Panc1 (cell line): Measurements from ENCODE around the gene IMPG2. TPM values are rescaled to one million over a fixed set of nuclear protein-coding genes. Genes with fewer than 3 reads are reported as not detected.

Experiments
- ATAC-seq: fragments of 200-7000 bp; cut with Tn5 transposase; 2 replicates; pipeline ENCODE4 v1.9.1; 2020; ENCODE audit warnings: mild to moderate bottlenecking, moderate library complexity
- BruUV-seq: library from RNA; stranded (reverse); fragments of 400-500 nt; replicated peaks from 2 replicates; lab custom pipeline; 2021; lab: Mats Ljungman, UMichigan
- CTCF ChIA-PET: fragments of 300-600 bp; sonication (Branson Sonifier 250); formaldehyde crosslinking; loops from one replicate; lab custom pipeline; 2022; ENCODE audit warnings: antibody characterized with exemption; lab: Charles Lee
- POLR2A ChIA-PET: fragments of 300-600 bp; sonication (Branson Sonifier 250); formaldehyde crosslinking; loops from one replicate; lab custom pipeline; 2022; ENCODE audit warnings: antibody characterized with exemption; lab: Charles Lee
- DNase-seq: peaks from one replicate; pipeline ENCODE4 v3.0.0-alpha.2; 2010; ENCODE audit warnings: low read depth, low spot score
- H3K27ac ChIP-seq: 2 replicates; pipeline ENCODE4 v1.5.1; 2011; ENCODE audit warnings: mild to moderate bottlenecking, low read length, inconsistent platforms
- H3K27me3 ChIP-seq: fragments of 200-500 bp; sonication (Bioruptor generic); 2 replicates; pipeline ENCODE4 v1.6.0; 2014; ENCODE audit warnings: low read length, inconsistent platforms; ENCODE audit not compliant: control insufficient read depth, insufficient read depth
- H3K36me3 ChIP-seq: fragments of 200-500 bp; sonication (Bioruptor generic); 2 replicates; pipeline ENCODE4 v1.5.1; 2014; ENCODE audit warnings: inconsistent platforms, mild to moderate bottlenecking, low read length, moderate library complexity; ENCODE audit not compliant: control insufficient read depth, insufficient read depth
- H3K4me1 ChIP-seq: 2 replicates; pipeline ENCODE4 v1.5.1; 2011; ENCODE audit warnings: inconsistent platforms, mild to moderate bottlenecking, low read length, moderate library complexity; ENCODE audit not compliant: control insufficient read depth, insufficient read depth
- H3K4me3 ChIP-seq, 2 experiments: 2 replicates each; pipeline ENCODE4 v1.5.1; 2011 to 2012; ENCODE audit warnings: low read depth in 2 of 2, low read length in 2 of 2, mild to moderate bottlenecking in 2 of 2, inconsistent platforms in 1 of 2, moderate library complexity in 1 of 2
- H3K9me3 ChIP-seq: fragments of 200-500 bp; sonication (Bioruptor generic); 2 replicates; pipeline ENCODE4 v1.5.1; 2014; ENCODE audit warnings: low read depth, mild to moderate bottlenecking, inconsistent platforms, low read length, moderate library complexity; ENCODE audit not compliant: control insufficient read depth, insufficient read depth
- CTCF ChIP-seq: fragments of 450-650 bp; IDR thresholded peaks from 2 replicates; pipeline ENCODE4 v1.5.1; 2017; ENCODE audit warnings: mild to moderate bottlenecking
- POLR2AphosphoS5 ChIP-seq: IDR thresholded peaks from 2 replicates; pipeline ENCODE4 v1.6.1; 2012; ENCODE audit warnings: mild to moderate bottlenecking, low read depth, low read length, moderate library complexity
- REST ChIP-seq, 2 experiments: IDR thresholded peaks; 2 replicates each; pipeline ENCODE4 v1.6.1; 2011 to 2012; ENCODE audit warnings: low read depth in 2 of 2, control low read depth in 1 of 2, low read length in 1 of 2, mild to moderate bottlenecking in 1 of 2, moderate library complexity in 1 of 2; ENCODE audit not compliant: insufficient read depth in 1 of 2
- SIN3A ChIP-seq: IDR thresholded peaks from 2 replicates; pipeline ENCODE4 v1.6.1; 2012; ENCODE audit warnings: low read depth, mild to moderate bottlenecking, low read length, moderate library complexity, borderline replicate concordance; ENCODE audit not compliant: insufficient read depth
- TCF7L2 ChIP-seq: IDR thresholded peaks from 2 replicates; pipeline ENCODE4 v1.6.1; 2011; ENCODE audit warnings: mild to moderate bottlenecking, low read depth, low read length, inconsistent platforms
- in situ Hi-C: cut with HindIII; loops from 2 replicates; pipeline ENCODE4 v1.10.0; 2016; ENCODE audit warnings: low sequenced_read_pairs, low pct_unique_long_range_greater_than_20kb
- intact Hi-C: fragments of 100-400 bp; cut with micrococcal nuclease; formaldehyde crosslinking; loops from one replicate; pipeline ENCODE4 v1.10.0; 2022; ENCODE audit not compliant: unreplicated experiment
- total RNA-seq: library from RNA; stranded (reverse); gene quantifications from one replicate; pipeline ENCODE4 v1.2.1, GENCODE V29; 2021; ENCODE audit not compliant: unreplicated experiment

The IMPG2 gene
- total RNA-seq, 1 experiment from 2014 or later, result 0.10 TPM

- Histone ChIP-seq H3K36me3 (no peaks in the 10 kb centered on the region), H3K4me3 (no peak overlapping the region), H3K4me1 (no peaks in the 10 kb centered on the region), H3K27me3 (no peaks in the 10 kb centered on the region; the same call in 1 of the 2 replicates), H3K9me3 (no peaks in the 10 kb centered on the region), H3K27ac (no peak overlapping the region)
- ChIA-PET POLR2A (no interaction called here), CTCF (no interaction called here)
- ATAC-seq, result no peak
- intact Hi-C loops, result loop anchor here (10.0 kb wide), 1 partner anchor 434 kb away; no protein-coding TSS in a partner anchor
- no peak for DNase-seq
- no TSS peak for BruUV-seq
- in situ Hi-C loops, result no loop called here
- no peak for TF ChIP-seq TCF7L2
- TF ChIP-seq CTCF, result no peak
- no peak for TF ChIP-seq POLR2AphosphoS5
- no peak for TF ChIP-seq SIN3A
- TF ChIP-seq REST (IDR thresholded peaks at IDR 0.05; ENCODE audit: insufficient read depth in 1 of 2, low read depth in 2 of 2, low read length in 1 of 2), result no peak
These were observed 131.2 kb downstream of the IMPG2 start for GRCh38 chr3:101189176-101189575.

GRCh38 chr3:101185341-101185740 is 135.0 kb downstream of the IMPG2 start:
- in situ Hi-C loops, result no loop called here
- POLR2A ChIA-PET, result interaction anchor here (0.6 kb wide), 1 partner anchor 221 kb away, joined by 3 read pairs; no protein-coding TSS in a partner anchor
- Histone ChIP-seq H3K27me3 (no peaks in the 10 kb centered on the region; the same call in 1 of the 2 replicates), H3K4me3 (no peak overlapping the region), H3K9me3 (no peaks in the 10 kb centered on the region), H3K36me3 (no peaks in the 10 kb centered on the region), H3K4me1 (no peaks in the 10 kb centered on the region), H3K27ac (no peak overlapping the region)
- CTCF ChIA-PET, result interaction anchor here (0.6 kb wide), 1 partner anchor 485 kb away, joined by 3 read pairs; no protein-coding TSS in a partner anchor
- no TSS peak for BruUV-seq
- DNase-seq, result no peak
- intact Hi-C loops, result loop anchor here (10.0 kb wide), 1 partner anchor 431 kb away; no protein-coding TSS in a partner anchor
- TF ChIP-seq REST (IDR thresholded peaks at IDR 0.05; ENCODE audit: insufficient read depth in 1 of 2, low read depth in 2 of 2, low read length in 1 of 2), result no peak
- no peak for TF ChIP-seq POLR2AphosphoS5
- no peak for TF ChIP-seq SIN3A
- no peak for ATAC-seq
